ENCODE data around the gene GAB2.

The GAB2 gene

DNA sequence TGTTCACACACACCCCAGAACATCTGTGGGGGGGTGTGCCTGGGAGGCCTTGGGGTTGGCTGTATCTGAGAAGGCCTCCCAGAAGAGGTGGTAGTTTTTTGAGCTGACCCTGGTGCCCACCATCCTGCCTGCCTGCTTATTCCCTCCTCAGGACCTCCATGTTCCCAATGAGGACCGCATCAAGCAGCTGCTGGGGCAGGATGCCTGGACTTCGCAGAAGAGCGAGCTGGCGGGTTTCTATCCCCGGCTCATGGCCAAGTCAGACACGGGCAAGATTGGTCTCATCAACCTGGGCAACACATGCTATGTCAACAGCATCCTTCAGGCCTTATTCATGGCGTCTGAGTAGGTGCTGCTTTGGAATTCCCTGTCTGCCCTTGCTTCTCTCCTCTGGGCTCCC is 211.9 kb downstream of the GAB2 start:
- H3K4me1 ChIP-seq (ENCODE audit: insufficient read depth, low read length, severe bottlenecking) = peaks cover 6% of the 10 kb centered on the region
- H3K9me2 ChIP-seq (ENCODE audit: low read depth, low read length) = no peaks in the 10 kb centered on the region
- H3K9ac ChIP-seq (ENCODE audit: low read length) = no peak overlapping the region
- H2AFZ ChIP-seq (ENCODE audit: low read length) = no peak overlapping the region
- no peaks in the 10 kb centered on the region for H3K9me3 ChIP-seq (ENCODE audit: low read length)
- no peaks in the 10 kb centered on the region for H3K36me3 ChIP-seq (ENCODE audit: insufficient read depth, low read length)
- H3K27me3 ChIP-seq (ENCODE audit: insufficient read depth, low read length) = no peaks in the 10 kb centered on the region
- no peak overlapping the region for H3K4me2 ChIP-seq (ENCODE audit: low read length)
- no peaks in the 10 kb centered on the region for H4K20me1 ChIP-seq (ENCODE audit: insufficient read depth, low read length)
- H3F3A ChIP-seq (ENCODE audit: insufficient read depth, low read length) = no peaks in the 10 kb centered on the region
- no peaks in the 10 kb centered on the region for H3K79me2 ChIP-seq (ENCODE audit: insufficient read depth, low read length)
- TF ChIP-seq EZH2 (IDR thresholded peaks at IDR 0.05; ENCODE audit: borderline replicate concordance, low read length) = no peak
- TF ChIP-seq, protein P1, sequence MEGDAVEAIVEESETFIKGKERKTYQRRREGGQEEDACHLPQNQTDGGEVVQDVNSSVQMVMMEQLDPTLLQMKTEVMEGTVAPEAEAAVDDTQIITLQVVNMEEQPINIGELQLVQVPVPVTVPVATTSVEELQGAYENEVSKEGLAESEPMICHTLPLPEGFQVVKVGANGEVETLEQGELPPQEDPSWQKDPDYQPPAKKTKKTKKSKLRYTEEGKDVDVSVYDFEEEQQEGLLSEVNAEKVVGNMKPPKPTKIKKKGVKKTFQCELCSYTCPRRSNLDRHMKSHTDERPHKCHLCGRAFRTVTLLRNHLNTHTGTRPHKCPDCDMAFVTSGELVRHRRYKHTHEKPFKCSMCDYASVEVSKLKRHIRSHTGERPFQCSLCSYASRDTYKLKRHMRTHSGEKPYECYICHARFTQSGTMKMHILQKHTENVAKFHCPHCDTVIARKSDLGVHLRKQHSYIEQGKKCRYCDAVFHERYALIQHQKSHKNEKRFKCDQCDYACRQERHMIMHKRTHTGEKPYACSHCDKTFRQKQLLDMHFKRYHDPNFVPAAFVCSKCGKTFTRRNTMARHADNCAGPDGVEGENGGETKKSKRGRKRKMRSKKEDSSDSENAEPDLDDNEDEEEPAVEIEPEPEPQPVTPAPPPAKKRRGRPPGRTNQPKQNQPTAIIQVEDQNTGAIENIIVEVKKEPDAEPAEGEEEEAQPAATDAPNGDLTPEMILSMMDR (IDR thresholded peaks at IDR 0.05; ENCODE audit: low read length) = no peak
- H3K4me3 ChIP-seq (ENCODE audit: low read depth, low read length, poor library complexity, severe bottlenecking) = no peak overlapping the region
- H3K27ac ChIP-seq (ENCODE audit: low read depth, low read length, poor library complexity, severe bottlenecking) = no peak overlapping the region

DNA sequence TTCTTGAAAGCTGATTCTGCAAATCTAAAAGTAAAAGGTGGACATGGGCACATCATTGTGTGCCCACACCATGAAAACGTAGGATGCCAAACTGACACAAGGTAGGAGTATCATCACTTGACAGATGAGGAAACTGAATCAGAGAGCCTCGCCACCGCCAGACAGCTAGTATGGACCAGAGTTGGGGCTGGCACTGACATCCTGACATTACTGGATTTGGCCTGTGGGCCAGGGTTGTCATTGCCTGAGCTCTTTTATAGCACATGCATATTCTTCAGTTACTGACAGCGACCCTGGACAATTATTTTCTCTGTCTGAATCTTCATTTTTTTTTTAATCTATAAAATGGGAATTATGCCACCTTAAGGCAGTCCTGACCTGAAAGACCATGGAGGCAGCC is 212.4 kb downstream of the GAB2 start:
- Histone ChIP-seq H3K27ac (ENCODE audit: low read depth, low read length, poor library complexity, severe bottlenecking) (no peak overlapping the region), H3K9me2 (ENCODE audit: low read depth, low read length) (no peaks in the 10 kb centered on the region), H2AFZ (ENCODE audit: low read length) (no peak overlapping the region), H3K9me3 (ENCODE audit: low read length) (no peaks in the 10 kb centered on the region), H3K36me3 (ENCODE audit: insufficient read depth, low read length) (no peaks in the 10 kb centered on the region), H3K4me1 (ENCODE audit: insufficient read depth, low read length, severe bottlenecking) (peaks cover 6% of the 10 kb centered on the region), H3K27me3 (ENCODE audit: insufficient read depth, low read length) (no peaks in the 10 kb centered on the region), H3K4me2 (ENCODE audit: low read length) (no peak overlapping the region), H3F3A (ENCODE audit: insufficient read depth, low read length) (no peaks in the 10 kb centered on the region), H3K9ac (ENCODE audit: low read length) (no peak overlapping the region), H4K20me1 (ENCODE audit: insufficient read depth, low read length) (no peaks in the 10 kb centered on the region), H3K79me2 (ENCODE audit: insufficient read depth, low read length) (no peaks in the 10 kb centered on the region), H3K4me3 (ENCODE audit: low read depth, low read length, poor library complexity, severe bottlenecking) (no peak overlapping the region)
- no peak for TF ChIP-seq EZH2 (IDR thresholded peaks at IDR 0.05; ENCODE audit: borderline replicate concordance, low read length)
- TF ChIP-seq, protein P1 (IDR thresholded peaks at IDR 0.05; ENCODE audit: low read length) = no peak

DNA sequence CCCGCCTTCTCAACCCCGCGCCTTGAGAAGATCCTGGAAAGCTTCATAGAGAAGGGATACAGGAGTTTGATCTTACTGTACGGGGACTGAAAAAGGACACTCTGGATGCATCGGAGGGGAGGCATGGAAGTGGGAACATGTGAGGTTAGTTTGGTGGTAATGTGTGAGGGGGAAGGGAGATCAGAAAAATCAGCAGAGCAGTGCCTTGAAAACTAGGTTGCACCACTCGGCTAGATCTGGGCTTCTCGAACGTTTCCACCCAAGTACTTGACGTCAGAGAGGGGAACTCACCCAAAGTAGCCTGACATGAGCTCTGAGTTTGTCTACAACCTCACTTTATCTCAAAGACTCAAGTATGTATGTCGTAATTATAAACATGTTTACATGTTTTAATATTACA is 214.4 kb downstream of the GAB2 start:
- TF ChIP-seq, protein P1 (IDR thresholded peaks at IDR 0.05; ENCODE audit: low read length) = no peak
- no peak for TF ChIP-seq EZH2 (IDR thresholded peaks at IDR 0.05; ENCODE audit: borderline replicate concordance, low read length)
- Histone ChIP-seq H3K9ac (ENCODE audit: low read length) (no peak overlapping the region), H3K4me2 (ENCODE audit: low read length) (no peak overlapping the region)

More for the DNA sequence above, 214.4 kb downstream of the GAB2 start:
- Histone ChIP-seq H3K27ac (ENCODE audit: low read depth, low read length, poor library complexity, severe bottlenecking) (no peak overlapping the region), H4K20me1 (ENCODE audit: insufficient read depth, low read length) (no peaks in the 10 kb centered on the region), H2AFZ (ENCODE audit: low read length) (no peak overlapping the region), H3K9me3 (ENCODE audit: low read length) (no peaks in the 10 kb centered on the region), H3K4me1 (ENCODE audit: insufficient read depth, low read length, severe bottlenecking) (peaks cover 6% of the 10 kb centered on the region), H3K27me3 (ENCODE audit: insufficient read depth, low read length) (no peaks in the 10 kb centered on the region), H3K4me3 (ENCODE audit: low read depth, low read length, poor library complexity, severe bottlenecking) (no peak overlapping the region), H3K79me2 (ENCODE audit: insufficient read depth, low read length) (no peaks in the 10 kb centered on the region), H3K9me2 (ENCODE audit: low read depth, low read length) (no peaks in the 10 kb centered on the region), H3F3A (ENCODE audit: insufficient read depth, low read length) (no peaks in the 10 kb centered on the region), H3K36me3 (ENCODE audit: insufficient read depth, low read length) (no peaks in the 10 kb centered on the region)
